Duodenal mucosa (tissue), 2 donors: Measurements from ENCODE around the gene TERT.

Source experiments
- H3K27ac ChIP-seq: one replicate; pipeline ENCODE4 v1.7.0; 2013; ENCODE audit warnings: low read depth, low read length
- H3K27me3 ChIP-seq, 2 donors: one replicate each; pipeline ENCODE4 v1.7.0; 2013; ENCODE audit warnings: low read length in 2 of 2, control low read depth in 1 of 2; ENCODE audit not compliant: insufficient read depth in 2 of 2, control insufficient read depth in 1 of 2
- H3K36me3 ChIP-seq, 2 donors: one replicate each; pipeline ENCODE4 v1.7.0; 2013; ENCODE audit warnings: low read length in 2 of 2, control low read depth in 1 of 2; ENCODE audit not compliant: insufficient read depth in 2 of 2, control insufficient read depth in 1 of 2
- H3K4me1 ChIP-seq, 2 donors: one replicate each; pipeline ENCODE4 v1.7.0; 2013; ENCODE audit warnings: low read length in 2 of 2, control low read depth in 1 of 2; ENCODE audit not compliant: insufficient read depth in 2 of 2, control insufficient read depth in 1 of 2
- H3K4me3 ChIP-seq, 2 donors: one replicate each; pipeline ENCODE4 v1.7.0; 2013; ENCODE audit warnings: low read length in 2 of 2, low read depth in 1 of 2
- H3K9ac ChIP-seq, 2 donors: one replicate each; pipeline ENCODE4 v1.7.0; 2013; ENCODE audit warnings: low read length in 2 of 2, low read depth in 1 of 2
- H3K9me3 ChIP-seq, 2 donors: one replicate each; pipeline ENCODE4 v1.7.0; 2013; ENCODE audit warnings: low read length in 2 of 2, control low read depth in 1 of 2; ENCODE audit not compliant: control insufficient read depth in 1 of 2

The TERT gene

DNA sequence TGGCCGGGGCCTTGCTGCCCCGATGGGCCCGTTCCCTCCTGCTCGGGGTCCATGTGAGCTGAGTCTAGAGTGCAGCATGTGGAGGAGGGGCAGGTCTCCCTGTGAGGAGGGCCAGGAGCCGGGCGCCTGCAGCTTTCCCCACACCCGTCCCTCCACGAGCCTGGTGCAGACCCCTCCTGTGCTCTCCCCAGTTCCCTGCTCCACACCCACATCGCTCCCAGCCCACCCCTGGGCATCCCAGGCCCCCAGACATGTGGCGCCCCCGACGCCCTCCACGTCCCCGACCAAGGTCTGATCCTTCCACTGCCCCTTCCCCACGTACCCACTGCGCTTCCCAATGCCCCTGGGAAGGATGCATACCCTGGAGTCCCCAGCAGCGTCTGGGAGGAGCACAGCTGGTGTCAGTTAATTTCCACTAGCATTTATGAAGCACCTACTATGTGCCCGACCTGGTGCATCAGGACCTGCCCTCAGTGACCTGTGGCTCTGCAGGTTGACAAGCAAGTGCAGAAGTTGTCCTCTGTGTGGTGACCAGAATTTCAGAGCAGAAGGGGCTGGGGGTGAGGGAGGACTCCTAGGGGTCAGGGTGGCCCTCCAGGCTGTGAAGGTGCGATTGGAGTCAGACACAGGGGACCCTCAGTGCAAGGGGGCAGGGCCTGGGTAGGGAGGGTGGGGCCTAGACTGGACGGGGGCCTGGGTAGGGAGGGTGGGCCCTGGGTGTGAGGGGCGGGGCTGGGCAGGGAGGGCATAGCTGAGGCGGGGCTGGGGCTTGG is 80.5 kb downstream of the TERT start:
- Histone ChIP-seq H3K9me3 (peaks cover 0 to 5% of the 10 kb centered on the region in 2 donors), H3K36me3 (peaks cover 14 to 69% of the 10 kb centered on the region in 2 donors), H3K9ac (no peak overlapping the region), H3K4me1 (peaks cover 0 to 2% of the 10 kb centered on the region in 2 donors), H3K4me3 (no peak overlapping the region), H3K27me3 (peaks cover 0 to 2% of the 10 kb centered on the region in 2 donors), H3K27ac (no peak overlapping the region)

DNA sequence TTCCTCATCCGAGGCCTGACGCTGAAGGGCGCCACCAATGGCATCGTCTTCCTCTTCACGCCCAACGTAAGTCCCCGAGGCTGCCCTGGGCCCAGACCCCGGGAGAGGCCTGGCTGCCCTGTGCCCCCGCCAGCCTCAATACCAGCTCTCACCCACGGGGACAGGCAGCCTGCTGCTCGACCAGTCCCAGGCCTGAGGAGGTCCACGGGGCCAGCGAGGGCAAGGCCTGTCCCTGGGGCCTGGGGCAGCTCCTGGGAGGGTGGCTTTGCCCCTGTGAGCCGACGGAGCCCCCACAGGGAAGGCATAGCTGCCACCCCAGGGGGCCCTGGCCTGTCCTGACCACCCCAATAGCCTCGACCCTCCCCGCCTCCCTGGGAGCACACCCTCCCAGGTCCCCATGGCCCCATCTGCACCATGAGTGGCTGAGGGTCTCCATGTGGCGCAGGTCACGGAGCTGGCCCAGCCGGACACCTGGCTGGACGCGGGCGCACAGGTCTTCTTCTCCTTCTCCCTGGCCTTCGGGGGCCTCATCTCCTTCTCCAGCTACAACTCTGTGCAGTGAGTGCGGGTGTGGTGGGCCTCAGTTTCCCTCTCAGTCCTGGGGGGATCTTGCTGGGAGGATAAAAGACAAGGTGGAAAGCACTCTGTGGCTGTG is 81.2 kb downstream of the TERT start:
- peaks cover 14 to 64% of the 10 kb centered on the region in 2 donors for H3K36me3 ChIP-seq
- H3K27ac ChIP-seq: no peak overlapping the region
- H3K9ac ChIP-seq: no peak overlapping the region
- peaks cover 0 to 2% of the 10 kb centered on the region in 2 donors for H3K27me3 ChIP-seq
- H3K9me3 ChIP-seq: peaks cover 0 to 5% of the 10 kb centered on the region in 2 donors
- H3K4me3 ChIP-seq: no peak overlapping the region
- peaks cover 5 to 9% of the 10 kb centered on the region in 2 donors for H3K4me1 ChIP-seq

DNA sequence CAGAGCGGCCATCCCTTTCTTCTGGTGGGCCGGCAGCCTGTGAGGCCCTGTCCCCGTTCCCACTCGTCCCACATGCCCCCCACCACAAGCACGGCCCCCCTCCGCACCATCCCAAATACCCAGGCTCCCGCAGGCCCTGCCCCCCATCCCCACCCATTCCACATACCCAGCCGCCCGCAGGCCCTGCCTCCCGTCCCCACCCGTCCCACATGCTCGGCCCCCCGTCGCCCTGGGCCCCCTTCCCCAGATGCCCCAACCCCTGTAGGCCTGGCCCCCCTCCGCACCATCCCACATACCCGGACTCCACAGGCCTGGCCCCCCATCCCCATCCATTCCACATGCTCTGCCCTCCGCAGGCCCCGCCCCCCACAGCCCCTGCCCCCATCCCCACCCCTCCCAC is 82.0 kb downstream of the TERT start:
- Histone ChIP-seq H3K4me3 (no peak overlapping the region), H3K9me3 (peaks cover 0 to 5% of the 10 kb centered on the region in 2 donors), H3K4me1 (peaks cover 5 to 16% of the 10 kb centered on the region in 2 donors), H3K36me3 (peaks cover 14 to 58% of the 10 kb centered on the region in 2 donors), H3K27me3 (no peaks in the 10 kb centered on the region), H3K9ac (no peak overlapping the region), H3K27ac (no peak overlapping the region)

DNA sequence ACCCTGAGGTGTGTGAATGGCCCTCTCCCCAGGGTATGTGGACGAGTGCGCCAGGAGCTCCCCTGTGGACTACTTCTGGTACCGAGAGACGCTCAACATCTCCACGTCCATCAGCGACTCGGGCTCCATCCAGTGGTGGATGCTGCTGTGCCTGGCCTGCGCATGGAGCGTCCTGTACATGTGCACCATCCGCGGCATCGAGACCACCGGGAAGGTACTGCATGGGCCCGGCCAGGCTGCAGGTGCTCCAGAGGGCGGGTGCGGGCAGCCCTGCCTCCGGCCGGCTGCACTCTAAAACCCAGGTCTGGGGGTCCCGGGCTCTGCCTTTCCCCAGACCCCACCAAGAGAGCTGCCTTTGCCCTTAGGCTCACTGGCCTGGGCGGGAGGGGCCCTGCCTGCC is 82.6 kb downstream of the TERT start:
- H3K9ac ChIP-seq: no peak overlapping the region
- peaks cover 0 to 5% of the 10 kb centered on the region in 2 donors for H3K9me3 ChIP-seq
- peaks cover 5 to 18% of the 10 kb centered on the region in 2 donors for H3K4me1 ChIP-seq
- H3K36me3 ChIP-seq: peaks cover 14 to 55% of the 10 kb centered on the region in 2 donors
- H3K27ac ChIP-seq: no peak overlapping the region
- H3K27me3 ChIP-seq: no peaks in the 10 kb centered on the region
- H3K4me3 ChIP-seq: no peak overlapping the region

DNA sequence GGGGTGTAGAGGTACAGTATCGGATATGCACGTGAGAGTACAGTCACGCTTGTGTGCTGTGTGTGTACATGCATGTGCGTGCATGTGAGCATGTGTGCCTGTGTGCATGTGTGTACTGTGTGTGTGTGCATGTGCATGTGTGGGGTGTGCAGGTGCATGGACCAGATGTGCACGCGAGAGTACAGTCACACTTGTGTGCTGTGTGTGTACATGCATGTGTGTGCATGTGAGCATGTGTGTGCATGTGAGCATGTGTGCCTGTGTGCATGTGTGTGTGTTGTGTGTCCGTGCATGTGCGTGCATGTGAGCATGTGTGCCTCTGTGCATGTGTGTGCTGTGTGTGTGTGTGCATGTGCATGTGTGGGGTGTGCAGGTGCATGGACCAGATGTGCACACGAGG is 83.2 kb downstream of the TERT start:
- Histone ChIP-seq H3K4me1 (peaks cover 5 to 18% of the 10 kb centered on the region in 2 donors), H3K9me3 (peaks cover 0 to 5% of the 10 kb centered on the region in 2 donors), H3K9ac (no peak overlapping the region), H3K36me3 (peaks cover 14 to 49% of the 10 kb centered on the region in 2 donors), H3K27ac (no peak overlapping the region), H3K27me3 (no peaks in the 10 kb centered on the region), H3K4me3 (no peak overlapping the region)

DNA sequence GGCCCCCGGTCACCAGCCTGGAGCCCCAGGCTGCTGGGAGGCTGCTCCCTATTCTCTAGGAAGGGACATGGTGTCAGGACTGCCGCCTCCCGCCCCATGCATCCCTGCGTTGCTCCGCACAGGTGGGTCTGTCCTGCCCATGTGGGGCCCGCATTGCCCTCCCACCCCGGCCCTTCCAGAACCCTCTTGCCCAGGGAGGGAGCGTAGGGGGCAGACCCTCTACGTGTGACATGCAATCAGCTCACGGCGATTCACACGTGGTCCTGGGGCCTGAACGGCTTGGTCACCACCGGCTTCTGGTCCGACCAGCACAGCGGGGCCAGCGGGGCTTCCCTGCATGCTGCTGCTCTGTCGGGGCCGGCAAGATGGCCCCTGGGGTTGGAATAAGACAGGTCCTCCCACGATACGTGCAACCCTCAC is 84.0 kb downstream of the TERT start:
- Histone ChIP-seq H3K4me1 (peaks cover 5 to 24% of the 10 kb centered on the region in 2 donors), H3K27ac (no peak overlapping the region), H3K9me3 (peaks cover 0 to 4% of the 10 kb centered on the region in 2 donors), H3K36me3 (peaks cover 7 to 41% of the 10 kb centered on the region in 2 donors), H3K9ac (no peak overlapping the region), H3K4me3 (no peak overlapping the region), H3K27me3 (no peaks in the 10 kb centered on the region)

DNA sequence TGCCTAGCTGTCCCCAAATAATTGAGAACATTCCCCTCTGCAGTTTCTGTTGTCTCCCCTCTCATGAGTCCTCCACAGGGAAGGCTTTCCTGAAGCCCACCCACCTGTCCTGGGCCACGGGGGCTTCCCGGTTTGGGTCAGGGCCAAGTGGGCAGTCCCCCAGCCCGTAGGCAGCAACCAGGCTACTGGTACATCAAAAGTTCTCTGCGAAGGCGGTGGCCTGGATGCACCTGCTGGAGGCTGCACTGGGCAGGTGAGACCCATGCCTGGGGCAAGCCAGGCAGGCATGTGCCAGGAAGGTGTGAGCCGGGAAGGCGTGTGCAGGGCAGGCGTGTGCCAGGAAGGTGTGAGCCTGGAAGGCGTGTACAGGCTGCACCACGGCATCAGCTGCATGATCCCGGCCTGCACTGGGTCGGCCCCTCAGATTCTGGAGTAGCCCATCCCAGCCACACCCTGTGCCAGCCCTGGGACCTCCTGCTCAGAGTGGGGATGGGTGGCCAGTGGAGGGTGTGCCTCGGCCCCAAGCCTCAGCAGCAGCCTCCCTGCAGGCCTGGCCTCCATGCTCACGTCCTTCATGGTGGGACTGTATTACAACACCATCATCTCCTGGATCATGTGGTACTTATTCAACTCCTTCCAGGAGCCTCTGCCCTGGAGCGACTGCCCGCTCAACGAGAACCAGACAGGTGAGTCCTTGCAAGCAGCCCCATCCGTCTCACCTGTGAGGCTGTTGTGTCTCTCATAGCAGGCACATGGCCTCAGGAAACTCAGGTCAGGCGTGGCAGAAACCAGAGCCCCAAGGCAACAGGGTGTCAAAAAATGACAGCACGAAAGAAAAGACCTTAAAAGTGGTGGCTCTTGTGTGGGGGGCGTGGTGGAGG is 84.7 kb downstream of the TERT start:
- no peak overlapping the region for H3K4me3 ChIP-seq
- H3K9me3 ChIP-seq: no peaks in the 10 kb centered on the region
- H3K36me3 ChIP-seq: peaks cover 3 to 34% of the 10 kb centered on the region in 2 donors
- no peak overlapping the region for H3K9ac ChIP-seq
- H3K4me1 ChIP-seq: peaks cover 5 to 29% of the 10 kb centered on the region in 2 donors
- no peak overlapping the region for H3K27ac ChIP-seq
- H3K27me3 ChIP-seq: no peaks in the 10 kb centered on the region

DNA sequence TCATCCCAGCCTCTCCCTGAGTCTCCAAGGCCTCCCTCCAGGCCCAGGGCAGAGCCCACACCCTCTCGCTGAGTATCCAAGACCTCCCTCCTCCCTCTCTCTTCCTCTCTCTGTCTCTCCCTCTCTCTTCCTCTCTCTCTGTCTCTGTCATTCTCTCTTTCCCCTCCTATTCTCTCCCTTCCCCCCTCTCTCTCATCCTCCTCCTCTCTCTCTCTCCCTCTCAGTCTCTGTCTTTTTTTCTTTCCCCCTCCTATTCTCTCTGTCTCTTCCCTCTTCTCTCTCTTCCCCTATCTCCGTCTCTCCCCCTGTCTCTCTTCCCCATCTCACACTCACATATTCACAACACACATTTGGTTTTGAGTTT is 85.4 kb downstream of the TERT start:
- Histone ChIP-seq H3K4me1 (peaks cover 5 to 35% of the 10 kb centered on the region in 2 donors), H3K9me3 (no peaks in the 10 kb centered on the region), H3K27ac (no peak overlapping the region), H3K27me3 (no peaks in the 10 kb centered on the region), H3K36me3 (peaks cover 3 to 33% of the 10 kb centered on the region in 2 donors), H3K4me3 (no peak overlapping the region), H3K9ac (no peak overlapping the region)

DNA sequence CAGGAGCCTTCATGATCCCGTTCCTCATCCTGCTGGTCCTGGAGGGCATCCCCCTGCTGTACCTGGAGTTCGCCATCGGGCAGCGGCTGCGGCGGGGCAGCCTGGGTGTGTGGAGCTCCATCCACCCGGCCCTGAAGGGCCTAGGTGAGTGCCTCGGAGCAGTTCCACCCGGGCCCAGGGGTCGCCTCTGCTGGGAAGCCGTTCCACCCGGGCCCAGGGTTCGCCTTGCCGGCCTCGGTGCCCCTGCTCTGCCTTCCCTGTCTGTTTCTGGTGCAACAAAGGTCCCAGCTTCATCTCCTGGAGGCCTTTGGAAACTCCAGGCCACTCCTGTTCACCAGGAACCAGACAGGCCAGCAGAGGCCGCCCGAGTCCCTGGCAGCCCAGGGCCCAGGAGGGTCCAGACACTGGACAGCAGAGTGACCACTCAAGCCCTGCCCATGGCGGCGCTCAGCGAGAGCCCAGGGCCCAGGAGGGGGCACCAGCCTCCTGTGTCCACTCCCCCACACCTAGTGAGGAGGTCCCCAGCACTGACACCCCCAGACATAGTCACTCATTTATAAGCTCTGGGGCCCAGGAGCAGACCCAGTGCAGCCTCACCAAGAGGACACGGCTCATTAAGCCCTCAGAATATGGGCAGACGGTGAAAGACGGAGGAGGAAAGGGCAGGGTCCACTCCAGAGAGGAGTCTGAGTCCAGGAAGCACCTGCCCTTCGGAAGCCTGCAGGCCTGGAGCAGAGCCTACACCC is 86.0 kb downstream of the TERT start:
- Histone ChIP-seq H3K36me3 (peaks cover 3 to 28% of the 10 kb centered on the region in 2 donors), H3K27me3 (no peaks in the 10 kb centered on the region), H3K9me3 (no peaks in the 10 kb centered on the region), H3K9ac (no peak overlapping the region), H3K27ac (no peak overlapping the region), H3K4me1 (peaks cover 8 to 40% of the 10 kb centered on the region in 2 donors), H3K4me3 (no peak overlapping the region)
